GM12891 (cell line): ENCODE results near the gene TCFL5.

Experiments
- PAX5 ChIP-seq: IDR thresholded peaks from 2 replicates; pipeline ENCODE4 v1.6.1; 2011; ENCODE audit warnings: low read length, moderate library complexity, mild to moderate bottlenecking; ENCODE audit not compliant: insufficient read depth, severe bottlenecking
- POLR2A ChIP-seq: IDR thresholded peaks from 2 replicates; pipeline ENCODE4 v1.6.1; 2011; ENCODE audit warnings: low read depth, low read length, control low read depth
- POLR2AphosphoS5 ChIP-seq: IDR thresholded peaks from 2 replicates; pipeline ENCODE4 v1.6.1; 2011; ENCODE audit warnings: low read depth, low read length, control low read depth
- POU2F2 ChIP-seq: IDR thresholded peaks from 2 replicates; pipeline ENCODE4 v1.6.1; 2011; ENCODE audit warnings: low read depth, mild to moderate bottlenecking, control low read depth, low read length, moderate library complexity
- SPI1 ChIP-seq: IDR thresholded peaks from 2 replicates; pipeline ENCODE4 v1.6.1; 2011; ENCODE audit warnings: low read depth, low read length, control low read depth
- TAF1 ChIP-seq: IDR thresholded peaks from 2 replicates; pipeline ENCODE4 v1.6.1; 2011; ENCODE audit warnings: low read depth, low read length, control low read depth

- TF ChIP-seq POLR2A (no peak), PAX5 (no peak), TAF1 (no peak), POLR2AphosphoS5 (no peak), SPI1 (no peak), POU2F2 (no peak)
These were observed 39.9 kb downstream of the TCFL5 start for GRCh38 chr20:62821726-62822210.
